ENCODE measurements around the gene PBLD. TPM values are rescaled to one million over a fixed set of nuclear protein-coding genes. Genes with fewer than 3 reads are reported as not detected.

The PBLD gene
- 8.6 TPM for polyA plus RNA-seq (ENCODE audit: insufficient read length)

DNA sequence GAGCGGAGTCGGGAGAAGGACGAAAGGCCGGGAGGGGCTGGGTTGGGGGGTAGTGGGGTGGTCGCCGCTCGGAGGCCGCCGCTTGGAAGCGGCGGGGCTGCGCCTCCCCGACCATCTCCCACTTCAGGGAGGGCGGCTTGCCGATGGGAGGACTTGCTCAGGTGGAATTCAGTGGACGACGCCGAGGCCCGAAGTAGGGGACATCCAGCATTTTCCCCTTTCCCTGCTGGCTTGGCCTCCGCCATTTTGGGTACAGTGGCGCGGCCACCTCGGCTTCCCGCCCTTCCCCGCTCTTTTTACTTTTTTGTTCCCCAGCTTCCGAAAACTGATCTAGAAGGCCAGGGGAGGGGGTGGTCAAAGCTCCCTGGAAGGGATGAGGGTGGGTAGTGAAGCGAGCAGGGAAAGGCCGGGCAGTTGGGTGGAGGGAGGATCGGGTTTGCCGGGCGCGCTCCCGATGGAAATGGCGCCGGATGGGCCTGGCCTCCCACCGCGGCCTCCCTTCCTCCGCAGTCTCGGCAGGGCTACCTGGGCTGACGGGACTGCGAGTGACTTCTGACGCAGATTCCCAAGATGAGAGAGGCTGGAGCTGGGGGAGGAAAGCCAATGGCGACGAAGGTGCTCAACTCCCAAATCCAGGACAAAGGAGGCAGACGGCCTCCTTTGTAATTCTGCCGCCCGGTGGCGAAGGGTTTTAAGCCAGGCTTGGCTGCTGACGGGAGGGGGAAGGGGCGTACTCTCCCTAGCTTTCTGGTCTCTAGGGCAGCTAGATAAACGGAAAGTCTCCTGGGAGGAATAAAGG lies at the start of gene PBLD:
TSS of gene PBLD (minus strand) at position 670 of the 799 bp plus-strand sequence. CDS start 26,084 bp downstream, outside the sequence.
- DNase-seq (ENCODE audit: low read depth): no peak

- no peak for DNase-seq (ENCODE audit: low read depth)
These were observed 38.9 kb upstream of the PBLD start for GRCh38 chr10:68371604-68372003.

DNA sequence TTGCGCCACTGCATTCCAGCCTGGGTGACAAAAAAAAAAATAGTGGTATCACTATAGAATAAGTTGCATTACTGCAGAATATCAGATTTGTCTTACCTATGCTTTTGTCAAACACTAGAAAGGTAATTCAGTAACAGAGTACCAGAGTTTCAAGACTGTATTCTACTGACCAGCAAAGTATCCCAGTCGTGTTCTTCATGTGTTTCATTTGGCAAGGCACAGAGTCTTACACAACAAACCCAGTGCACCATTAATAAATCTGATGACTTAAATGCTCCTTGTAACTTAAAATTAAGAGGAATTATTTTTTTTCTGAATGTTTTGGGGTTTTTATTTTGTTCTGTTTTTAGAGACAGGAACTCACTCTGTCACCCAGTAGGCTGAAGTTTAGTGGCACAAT lies 34.4 kb upstream of the PBLD start:
- DNase-seq (ENCODE audit: low read depth): no peak

GRCh38 chr10:68366600-68366999 lies 33.9 kb upstream of the PBLD start:
- DNase-seq (ENCODE audit: low read depth): no peak

DNA sequence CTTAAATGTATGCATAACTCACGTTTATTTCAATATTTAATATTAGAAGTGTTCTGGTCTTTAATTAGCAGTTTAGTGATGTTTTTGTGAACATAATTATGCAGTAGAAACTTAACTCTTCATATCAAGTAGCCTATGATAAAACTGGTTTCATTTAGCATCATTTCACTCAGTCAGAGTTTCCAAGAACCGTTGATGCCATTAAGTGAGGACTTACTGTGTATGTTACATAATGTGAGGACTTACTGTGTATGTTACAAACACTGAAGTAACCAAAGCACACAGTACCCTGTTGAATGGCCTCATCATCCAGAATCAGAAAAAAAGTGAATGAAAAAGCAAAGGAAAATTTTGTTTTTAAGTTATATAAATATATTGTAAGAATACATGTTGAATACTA lies 32.9 kb upstream of the PBLD start:
- no peak for DNase-seq (ENCODE audit: low read depth)

- DNase-seq (ENCODE audit: low read depth): no peak
These were observed 31.6 kb upstream of the PBLD start for GRCh38 chr10:68364101-68364886.

DNA sequence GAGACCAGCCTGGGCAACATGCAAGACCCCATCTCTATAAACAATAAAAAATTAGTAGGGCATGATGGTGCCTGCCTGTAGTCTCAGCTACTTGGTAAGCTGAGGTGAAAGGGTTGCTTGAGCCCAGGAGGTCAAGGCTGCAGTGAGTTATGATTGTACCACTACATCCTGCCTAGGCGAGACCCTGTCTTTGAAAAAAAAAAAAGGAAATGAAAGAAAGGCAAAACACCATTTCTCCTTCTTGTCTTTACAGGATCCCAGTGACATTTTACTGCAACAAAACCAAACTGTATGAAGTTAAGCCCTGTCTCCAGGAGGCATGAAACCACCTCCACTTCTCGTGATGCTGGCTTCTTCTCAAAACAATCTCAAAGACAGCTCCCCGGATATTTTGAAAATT lies 29.9 kb upstream of the PBLD start:
- no peak for DNase-seq (ENCODE audit: low read depth)

- DNase-seq (ENCODE audit: low read depth): no peak
These were observed 26.5 kb upstream of the PBLD start for GRCh38 chr10:68359189-68359588.

- no peak for DNase-seq (ENCODE audit: low read depth)
These were observed 20.8 kb upstream of the PBLD start for GRCh38 chr10:68353537-68353936.

- no peak for DNase-seq (ENCODE audit: low read depth)
These were observed 15.6 kb upstream of the PBLD start for GRCh38 chr10:68348265-68348741.

DNA sequence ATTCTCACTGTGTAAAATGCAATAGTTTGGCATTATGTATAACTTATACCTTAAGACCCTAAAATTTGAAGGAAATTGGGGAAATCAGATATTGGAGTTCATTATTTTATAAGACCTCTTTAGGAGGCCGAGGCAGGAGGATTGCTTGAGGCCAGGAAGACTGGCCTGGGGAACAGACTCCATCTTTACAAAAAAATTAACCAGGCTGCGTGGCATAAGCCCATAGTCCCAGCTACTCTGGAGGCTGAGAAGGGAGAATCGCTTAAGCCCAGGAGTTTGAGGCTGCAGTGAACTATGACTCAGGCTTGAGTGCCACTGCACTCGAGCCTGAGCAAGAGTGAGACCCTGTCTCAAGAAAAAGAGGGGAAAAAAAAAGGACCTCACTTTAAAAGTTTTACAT lies 14.0 kb upstream of the PBLD start:
- DNase-seq (ENCODE audit: low read depth): no peak

DNA sequence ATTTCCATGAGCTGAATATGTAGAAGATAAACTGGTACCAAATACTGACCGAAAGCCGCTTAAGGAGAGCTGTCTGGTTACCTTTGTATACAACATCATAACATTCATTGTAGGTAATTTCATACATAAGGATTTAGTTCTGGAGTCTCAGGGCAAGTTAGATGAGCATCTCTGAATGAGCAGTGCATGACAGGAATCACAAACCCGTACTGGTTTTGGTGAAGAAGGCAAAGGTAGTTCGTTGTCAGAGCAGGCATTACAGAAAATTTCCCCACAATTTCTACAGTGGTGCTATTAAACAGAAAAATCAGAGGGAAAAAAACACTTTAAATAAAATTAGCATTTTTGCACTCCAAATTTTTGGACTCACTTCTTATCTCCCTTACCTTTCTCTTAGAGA lies 12.9 kb upstream of the PBLD start:
- no peak for DNase-seq (ENCODE audit: low read depth)

DNA sequence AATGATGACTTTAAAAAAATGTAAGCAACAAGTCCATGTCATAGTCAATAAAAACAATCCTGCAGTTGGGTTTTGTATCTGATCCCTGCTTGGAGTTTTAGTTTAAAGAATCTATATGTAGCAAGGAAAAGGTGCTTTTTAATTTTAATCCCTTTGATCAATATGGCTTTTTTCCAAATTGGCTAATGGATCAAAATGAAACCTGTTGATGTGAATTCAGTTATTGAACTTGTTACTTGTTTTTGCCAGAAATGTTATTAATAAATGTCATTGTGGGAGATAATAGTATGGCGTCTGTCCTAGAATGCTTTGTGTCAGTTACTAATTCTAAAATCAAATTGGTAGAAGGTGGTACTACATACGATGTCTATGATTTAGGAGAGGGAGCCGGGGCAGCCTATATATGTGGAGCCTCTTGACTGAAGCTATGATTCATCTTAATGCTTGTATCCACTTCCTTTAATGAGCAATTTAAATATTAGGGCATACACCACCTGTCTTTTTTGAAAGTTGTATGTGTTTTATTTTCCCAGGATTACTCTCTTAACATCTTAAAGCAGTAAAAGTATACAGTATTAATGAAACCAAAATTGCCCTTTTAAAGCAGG lies 10.3 kb upstream of the PBLD start:
- DNase-seq (ENCODE audit: low read depth): no peak

- no peak for DNase-seq (ENCODE audit: low read depth)
These were observed 7.8 kb upstream of the PBLD start for GRCh38 chr10:68340358-68341080.

GRCh38 chr10:68336754-68337351 lies 4.1 kb upstream of the PBLD start:
- no peak for DNase-seq (ENCODE audit: low read depth)

GRCh38 chr10:68334672-68335467 lies 2.1 kb upstream of the PBLD start:
- DNase-seq (ENCODE audit: low read depth): no peak

- DNase-seq (ENCODE audit: low read depth): no peak
These were observed 1.0 kb upstream of the PBLD start for GRCh38 chr10:68333440-68334431.

- DNase-seq (ENCODE audit: low read depth): no peak
These were observed 299 bp upstream of the PBLD start for GRCh38 chr10:68333058-68333395.

Data from forelimb muscle (tissue), 1 donor.